Kidney capillary endothelial cell (primary cell): ENCODE measurements around the gene SYT1.

Source experiments
- DNase-seq: peaks from one replicate; pipeline ENCODE4 v3.0.0-alpha.2; 2018; ENCODE audit warnings: low spot score

Gene SYT1

DNA sequence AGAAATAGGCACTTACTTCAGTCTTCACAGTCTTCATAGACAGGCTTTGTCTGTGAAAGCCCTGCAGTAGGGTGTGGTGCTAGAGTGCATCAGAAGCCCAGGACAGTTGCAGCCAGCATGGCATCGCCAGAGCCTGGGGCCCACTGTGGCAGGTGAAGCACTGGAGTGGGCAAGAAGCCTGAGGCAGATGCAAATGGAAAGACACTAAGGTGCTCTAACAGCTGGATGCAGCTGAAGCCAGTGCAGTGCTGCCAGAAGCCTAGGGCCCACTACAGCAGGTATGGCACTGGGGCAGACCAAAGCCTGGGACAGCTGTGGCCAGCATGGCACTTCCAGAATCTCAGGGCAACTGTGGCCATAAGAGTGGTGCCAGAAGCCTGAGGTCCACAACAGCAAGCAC lies 358.6 kb downstream of the SYT1 start:
- no peak for DNase-seq

DNA sequence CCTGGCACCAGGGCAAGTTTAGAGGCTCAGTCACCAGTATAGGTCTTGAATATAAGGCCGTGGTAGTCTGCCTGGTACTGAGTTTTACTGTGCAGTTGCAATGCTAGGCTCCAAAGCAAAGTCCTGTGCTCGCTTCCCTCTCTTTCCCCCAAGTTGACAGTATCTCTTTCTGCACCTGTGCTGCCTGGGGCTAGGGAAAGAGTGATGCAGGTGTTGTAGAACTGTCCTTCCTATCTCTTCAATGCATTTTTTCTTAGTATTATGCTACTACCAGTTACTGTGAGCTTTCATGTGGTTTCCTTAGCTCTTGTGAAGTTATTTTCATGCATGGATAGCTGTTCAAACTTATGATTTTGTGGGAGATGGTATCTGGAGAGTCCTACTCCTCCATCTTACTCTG lies 359.2 kb downstream of the SYT1 start:
- DNase-seq = no peak

DNA sequence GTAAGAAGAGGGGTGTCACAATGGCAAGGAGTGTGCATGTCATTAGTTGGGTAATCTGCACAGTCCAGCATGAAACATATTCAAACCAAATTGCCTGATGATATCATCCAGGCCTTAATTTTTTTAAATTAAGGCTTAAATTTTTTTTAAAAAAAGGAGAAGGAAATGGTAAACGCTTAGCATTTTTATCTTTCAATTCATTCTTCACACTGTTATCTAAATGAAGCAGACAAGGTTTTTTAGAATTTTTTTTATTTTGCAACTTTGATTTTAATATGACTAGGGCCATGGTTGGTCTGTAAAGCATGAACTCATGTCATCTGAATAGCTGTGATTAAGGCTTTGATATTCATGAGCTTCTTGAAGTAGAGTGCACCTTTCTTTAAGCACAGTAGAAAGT lies 362.5 kb downstream of the SYT1 start:
- no peak for DNase-seq

DNA sequence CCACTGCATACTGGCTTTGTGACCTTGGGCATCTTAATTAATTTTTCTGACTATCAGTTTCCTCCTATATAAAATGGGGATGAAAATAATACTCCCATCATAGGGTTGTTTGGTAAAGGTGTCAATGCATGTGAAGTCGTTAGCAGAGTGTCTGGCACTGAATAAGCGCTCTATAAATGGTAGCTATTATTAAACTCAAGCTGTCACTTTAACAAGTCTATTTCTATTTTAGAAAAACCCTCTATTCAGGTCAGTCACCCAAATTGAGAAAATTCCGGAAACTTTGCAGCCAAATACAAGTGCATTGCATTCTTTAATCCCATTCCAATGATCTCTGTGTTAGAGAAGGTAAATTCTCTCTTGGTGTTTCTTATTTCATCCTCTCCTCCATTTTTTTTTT lies 363.1 kb downstream of the SYT1 start:
- no peak for DNase-seq

DNA sequence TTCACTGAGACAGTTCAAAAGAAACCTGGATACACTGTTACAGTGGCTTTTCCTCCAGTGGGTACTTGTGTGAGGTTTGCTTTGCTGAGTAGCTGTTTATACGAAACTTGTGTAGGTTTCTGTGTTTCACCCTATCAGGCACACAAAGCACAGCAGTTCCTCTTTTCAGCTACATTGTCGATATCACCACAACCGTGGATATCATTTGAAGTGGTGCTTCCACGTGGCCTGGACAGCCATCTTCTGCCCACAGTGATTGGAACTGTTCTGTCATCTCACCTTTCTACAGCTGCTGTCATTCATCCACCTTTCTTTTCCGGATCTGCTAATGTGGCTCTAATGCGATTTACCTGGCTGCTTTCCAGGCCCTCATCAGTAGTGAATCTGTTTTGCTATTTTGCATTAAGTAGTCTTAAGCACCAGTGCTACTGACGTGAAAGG lies 368.8 kb downstream of the SYT1 start:
- no peak for DNase-seq

DNA sequence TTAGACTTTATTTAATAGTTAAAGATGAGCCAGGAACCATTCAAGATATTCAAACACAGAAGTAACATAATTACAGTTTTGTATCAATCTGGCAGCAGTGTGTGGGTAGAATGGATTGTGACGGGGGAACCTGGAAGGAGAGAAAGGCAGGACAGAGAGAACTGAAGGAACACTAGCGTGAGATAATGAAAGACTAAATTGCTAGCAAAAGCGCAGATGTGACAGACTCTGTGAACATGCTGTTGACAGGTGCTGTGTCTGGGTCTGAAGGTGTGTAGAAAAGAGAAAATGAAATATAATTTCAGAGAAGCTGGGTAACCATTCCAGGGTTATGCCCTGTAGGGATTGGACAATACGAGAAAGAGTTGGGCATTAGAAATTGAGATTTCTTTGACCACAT lies 372.3 kb downstream of the SYT1 start:
- DNase-seq = no peak

DNA sequence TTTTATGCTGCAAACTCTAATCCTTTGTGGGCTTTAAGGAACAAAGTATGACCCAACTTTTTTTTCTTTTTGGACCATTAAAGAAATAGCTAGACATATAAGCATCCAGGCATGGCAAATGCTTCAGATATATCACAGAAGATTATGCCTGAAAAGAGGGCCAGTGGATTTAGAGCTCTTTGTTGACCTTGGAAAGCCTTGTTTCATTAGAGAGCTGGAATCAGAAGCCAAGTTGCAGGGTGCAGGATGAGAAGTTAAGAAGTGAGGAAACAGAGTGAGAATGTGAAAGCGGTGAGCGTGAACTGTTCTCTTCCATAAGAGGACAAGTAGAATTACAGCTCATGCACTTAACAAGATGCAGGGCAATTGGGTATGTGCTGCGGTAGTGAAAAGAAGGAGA lies 373.7 kb downstream of the SYT1 start:
- no peak for DNase-seq

DNA sequence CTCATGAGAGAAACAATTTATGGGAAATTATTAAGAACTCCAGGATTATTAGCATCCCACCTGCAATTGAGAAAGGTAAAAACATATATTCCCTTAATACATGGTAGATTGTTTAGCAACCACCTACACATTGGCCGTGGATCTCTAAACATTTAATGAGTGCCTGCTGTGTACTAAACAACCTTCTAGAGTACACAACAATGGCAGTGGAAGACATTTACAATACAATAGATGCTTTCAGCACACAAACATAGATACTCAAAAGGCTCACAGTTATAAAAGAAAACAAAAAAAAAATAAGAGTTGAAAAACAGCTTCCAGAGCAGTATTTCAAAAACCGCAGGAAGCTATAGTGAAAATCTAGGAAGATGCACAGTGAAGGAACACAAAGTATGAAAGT lies 382.9 kb downstream of the SYT1 start:
- no peak for DNase-seq

DNA sequence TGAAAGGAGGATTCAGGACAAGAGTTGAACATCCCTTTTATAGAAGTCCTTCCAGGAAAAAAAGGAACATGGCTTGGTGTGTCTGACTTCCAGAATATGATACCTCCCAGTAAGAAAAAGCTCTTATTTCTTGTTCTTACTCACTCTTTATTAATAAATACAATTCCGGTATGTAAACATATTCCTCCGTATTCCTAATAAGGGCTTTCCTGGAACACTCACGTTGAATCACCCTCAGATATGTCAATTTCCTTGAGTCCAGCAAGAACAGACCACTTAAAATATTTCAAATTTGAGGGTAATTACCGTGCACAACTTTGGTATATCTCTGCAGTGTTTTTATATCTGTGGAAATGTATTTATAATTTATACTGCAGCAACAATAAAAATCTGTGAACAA lies 385.6 kb downstream of the SYT1 start:
- DNase-seq = no peak

DNA sequence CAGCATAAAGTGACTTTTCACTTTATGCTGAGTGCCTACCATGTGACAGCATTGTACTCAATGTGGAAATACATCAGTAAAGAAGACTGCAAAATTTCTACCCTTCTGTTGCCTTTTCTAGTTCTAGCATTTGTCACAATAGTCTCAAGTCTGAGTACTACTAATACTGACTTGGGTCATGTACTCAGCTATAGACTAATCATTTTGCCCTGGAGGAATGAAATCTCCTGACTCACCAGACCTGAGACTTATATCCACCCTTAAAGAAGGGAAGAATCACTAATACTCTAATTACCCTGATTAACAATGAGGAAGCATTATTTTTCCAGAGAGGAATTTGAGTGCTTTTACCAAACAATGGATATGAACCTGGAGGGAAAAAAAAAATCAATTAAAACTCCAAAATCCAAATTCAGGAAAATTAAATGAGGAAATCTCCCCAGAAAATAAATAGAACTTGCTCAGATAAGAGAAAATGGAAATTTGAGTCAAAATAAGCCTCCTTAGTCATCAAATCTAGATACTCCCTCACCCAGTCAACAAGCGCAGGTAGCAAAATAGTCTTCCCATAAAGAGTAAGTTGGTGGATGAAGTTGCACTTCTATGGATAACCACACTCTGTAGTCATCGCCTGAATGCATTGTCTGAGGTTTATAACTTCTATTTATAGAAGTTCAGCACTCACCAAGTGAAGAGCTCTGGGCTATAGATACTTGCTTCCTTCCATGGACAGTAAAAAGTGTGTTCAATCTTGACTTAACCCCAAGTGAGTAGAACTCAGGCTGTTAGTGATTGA lies 386.6 kb downstream of the SYT1 start:
- no peak for DNase-seq

DNA sequence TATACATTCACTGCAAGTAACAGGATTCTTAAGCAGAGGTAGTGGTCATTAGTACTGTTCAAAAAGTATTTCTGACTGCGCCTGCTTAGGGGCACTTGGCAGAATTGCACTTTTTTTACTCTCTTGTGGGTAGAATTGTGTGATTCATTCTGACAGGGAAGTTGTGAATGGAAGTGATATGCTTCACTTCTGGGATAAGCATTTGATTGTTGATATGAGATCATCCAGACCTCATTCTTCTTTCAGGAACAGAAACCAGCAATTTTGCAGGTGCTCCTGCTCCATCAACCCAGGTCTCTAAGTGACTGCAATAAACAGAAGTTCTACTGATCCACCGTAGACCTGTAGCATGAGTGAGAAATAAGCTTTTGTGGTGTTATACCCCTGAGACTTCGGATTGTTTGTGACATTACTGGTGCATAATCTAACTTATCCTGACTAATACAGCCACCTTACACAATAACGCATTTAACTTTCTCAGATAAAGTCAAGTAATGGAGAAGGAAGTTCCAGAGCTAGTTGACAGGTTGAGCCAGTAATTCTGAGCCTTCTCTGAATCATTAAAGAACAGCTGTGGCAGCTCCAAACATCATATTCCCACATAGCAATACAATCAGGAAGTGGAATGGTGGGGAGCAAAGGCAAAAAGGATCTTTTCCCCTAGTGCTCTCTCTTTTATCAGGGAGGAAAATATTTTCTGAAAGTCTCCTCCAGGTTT lies 387.9 kb downstream of the SYT1 start:
- no peak for DNase-seq

DNA sequence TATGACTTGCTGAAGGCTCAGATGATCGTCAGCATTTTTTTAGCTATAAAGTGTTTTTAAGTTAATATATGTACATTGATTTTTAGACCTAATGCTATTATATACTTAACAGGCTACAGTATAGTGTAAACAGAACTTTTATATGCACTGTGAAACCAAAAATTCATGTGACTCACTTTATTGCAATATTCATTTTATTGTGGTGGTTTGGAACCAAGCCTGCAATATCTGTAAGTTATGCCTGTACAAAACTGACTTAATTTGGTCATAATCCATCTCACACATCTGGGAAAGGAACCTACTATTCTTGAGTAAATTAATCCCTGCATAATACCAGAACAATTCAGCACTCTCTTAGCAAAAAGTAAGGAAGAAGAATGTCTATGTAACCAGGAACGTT lies 390.7 kb downstream of the SYT1 start:
- no peak for DNase-seq

DNA sequence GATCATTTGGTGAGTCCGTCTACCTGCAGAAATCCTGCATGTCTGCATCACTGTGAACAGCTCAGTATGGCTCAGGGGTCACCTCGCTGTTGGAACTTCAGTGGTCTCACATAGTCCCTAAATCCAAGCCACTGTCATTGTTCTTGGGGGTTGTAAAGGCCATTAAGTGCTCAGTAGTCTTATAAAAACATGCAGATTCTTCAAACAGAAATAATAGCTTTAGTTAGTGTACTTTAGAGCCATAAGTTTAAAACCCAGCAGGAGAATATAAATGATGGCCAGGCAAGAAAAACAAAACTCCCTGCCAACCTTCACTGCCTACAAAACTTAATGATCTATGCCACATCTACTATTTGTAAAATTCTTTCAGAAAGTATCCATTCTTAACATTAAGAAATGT lies 396.3 kb downstream of the SYT1 start:
- DNase-seq = no peak

DNA sequence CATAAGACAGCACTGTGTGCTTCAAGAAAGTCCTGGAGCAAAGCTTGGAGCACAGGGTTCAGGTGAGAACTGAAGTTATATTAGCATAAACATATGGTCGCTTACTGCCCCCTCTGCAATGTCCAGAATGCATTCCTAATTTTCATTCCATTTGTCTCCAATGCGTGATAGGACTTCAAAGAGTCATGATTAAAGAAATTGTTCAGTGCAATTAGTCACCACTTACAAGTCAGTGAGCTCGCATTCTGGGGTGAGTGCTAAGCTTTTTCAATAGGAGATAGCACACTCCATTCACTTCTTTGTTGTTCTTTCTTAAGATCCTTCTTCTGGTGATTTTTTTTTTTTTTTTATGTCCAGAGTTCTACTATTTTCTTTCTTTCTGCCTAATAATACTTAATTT lies 398.4 kb downstream of the SYT1 start:
- no peak for DNase-seq

DNA sequence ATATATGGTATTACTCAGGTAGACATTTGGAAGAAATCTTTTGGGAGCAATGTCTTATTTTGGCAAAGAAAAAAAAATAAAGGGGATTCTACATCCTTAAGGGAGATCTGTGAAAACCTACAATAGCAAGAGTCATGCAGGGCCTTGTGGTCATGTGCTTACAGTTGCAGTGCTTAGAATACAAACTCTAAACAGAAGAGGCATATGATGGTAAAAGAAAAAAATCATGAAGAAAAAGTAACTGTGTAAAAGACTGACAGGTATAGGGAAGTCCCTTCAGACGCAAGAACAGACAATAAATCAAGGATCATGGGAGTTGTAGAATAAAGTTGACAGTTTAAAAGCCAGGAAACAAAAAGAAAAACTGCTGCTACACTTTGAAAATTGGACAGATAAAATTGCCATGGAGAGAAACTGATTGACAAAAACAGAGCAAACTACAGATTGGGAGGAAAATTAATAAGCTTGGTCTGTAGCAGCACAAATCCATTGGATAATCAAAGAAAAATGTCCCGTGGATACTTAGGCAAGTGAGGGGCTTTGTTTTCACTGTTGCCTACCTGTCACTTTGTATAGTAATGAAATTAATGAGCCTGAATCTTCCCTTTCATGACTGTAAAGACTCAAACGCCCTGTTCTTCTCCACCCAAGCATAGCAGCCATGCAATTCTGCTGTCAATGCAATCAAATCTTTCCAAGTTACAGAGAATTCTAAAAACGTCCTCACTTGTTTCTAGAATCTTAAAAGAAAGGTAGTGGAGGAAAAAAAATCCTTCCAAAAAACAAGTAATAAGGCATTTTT lies 402.0 kb downstream of the SYT1 start:
- DNase-seq = no peak

DNA sequence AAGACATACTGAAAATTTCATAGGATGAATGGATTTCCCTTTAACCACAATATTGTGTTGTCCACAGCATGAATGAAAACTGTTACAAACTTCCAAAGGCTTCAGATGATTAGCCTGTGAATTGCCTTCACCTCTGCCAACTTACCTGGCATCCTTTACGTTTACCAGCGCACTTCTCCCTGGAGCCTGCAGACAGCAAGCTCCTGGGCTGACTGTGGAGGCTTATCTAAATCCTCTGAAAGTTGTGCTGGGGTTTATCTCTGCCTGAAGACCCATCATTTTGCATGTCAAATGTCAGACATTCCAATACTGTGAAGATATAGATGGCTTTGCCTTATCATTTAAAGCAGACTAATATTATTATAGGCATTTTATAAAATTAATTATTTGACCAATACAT lies 403.0 kb downstream of the SYT1 start:
- DNase-seq = no peak

DNA sequence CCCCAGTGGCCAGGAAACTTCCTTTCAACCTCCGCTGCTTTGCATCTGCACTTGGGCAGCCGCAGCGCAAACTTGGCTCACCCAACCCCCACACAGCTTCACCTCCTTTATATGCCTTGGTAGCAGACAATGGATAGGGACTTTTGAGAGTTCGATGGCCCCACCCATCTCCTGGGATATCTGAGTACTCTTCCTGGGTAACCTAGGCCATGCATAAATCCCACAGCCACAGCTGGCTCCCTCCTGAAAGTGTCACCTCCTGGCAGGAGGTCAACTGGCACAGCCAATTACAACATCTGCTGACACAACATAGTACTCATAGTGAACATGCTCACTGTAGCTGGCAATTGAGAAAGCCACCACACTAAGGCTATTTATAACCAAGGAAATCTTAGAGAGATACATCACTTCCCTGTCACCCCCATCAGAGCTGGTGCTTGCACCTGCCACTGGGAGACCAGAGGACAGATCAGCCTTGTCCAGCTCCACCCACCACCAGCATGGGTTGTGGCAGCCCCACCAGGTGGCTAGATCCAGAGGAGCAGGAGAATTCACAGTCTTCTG lies 410.0 kb downstream of the SYT1 start:
- DNase-seq = no peak

DNA sequence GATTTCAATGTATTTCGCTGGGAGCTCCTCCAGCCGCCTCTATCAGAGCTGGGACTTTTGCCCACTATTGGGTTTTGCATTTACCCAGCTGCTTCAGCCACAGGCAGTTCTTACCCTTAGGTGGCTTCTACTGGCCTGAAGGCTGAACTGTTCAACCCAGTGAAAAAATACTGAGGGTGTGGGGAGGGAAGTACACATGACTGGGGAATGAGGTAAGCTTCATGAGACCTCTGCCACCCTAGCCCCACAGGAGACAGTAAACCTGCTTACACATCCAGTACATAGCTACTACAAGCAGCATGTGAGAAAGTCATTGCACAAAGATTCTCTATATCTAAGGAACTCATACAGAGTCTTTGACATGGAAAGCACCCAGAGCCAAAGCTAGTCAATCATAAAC lies 411.1 kb downstream of the SYT1 start:
- no peak for DNase-seq

DNA sequence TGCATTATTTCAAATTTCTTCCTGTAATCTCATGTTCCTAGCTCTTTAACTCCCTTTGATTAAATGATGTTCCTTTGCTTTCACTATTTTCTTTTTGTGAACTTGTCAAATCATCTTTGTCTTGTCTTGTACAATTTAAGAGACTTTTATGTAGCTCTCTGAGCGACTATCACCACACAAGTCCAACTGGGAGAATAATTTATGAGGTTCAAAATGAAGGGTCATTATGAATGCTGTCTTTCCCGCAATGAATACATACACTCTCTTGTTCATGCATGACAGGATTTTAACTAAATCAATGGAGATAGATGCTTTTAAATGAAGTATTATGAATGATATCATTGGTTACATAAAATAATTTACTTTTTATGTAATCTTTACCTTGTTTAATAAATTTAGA lies 418.8 kb downstream of the SYT1 start:
- no peak for DNase-seq

DNA sequence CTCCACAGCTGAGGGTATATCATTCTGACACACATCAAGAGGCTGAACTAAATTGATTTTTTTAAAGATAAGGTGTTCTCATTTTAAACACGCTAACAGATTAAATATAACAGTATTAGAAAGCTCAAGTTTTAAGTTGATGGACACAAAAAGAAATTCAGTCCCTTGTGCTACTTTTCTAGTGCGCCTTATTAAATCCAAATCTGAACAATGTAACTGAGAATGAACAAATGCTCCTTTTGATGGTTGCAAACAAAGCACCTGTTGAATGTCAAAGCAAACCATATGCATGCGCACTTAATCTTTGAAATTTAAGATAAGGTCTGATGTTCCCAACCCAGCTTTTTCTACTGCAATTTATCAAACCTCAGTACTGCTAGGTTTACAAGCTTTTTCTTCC lies 424.3 kb downstream of the SYT1 start:
- DNase-seq = no peak

DNA sequence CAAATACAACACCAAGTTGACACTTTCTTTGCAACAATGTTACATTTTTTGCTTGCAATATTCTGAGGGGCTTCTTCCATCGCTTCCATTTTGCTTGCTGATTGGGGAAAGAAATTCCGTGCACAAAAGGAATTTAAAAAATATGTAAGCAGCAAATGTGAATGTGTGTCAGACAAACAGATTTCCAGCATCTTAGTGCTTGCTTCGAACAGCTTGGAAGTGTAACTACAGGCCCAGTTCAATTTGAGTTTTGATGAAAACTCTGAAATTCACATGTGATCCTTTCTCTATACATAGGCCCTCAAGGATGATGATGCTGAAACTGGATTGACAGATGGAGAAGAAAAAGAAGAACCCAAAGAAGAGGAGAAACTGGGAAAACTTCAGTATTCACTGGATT lies 427.1 kb downstream of the SYT1 start:
- no peak for DNase-seq

DNA sequence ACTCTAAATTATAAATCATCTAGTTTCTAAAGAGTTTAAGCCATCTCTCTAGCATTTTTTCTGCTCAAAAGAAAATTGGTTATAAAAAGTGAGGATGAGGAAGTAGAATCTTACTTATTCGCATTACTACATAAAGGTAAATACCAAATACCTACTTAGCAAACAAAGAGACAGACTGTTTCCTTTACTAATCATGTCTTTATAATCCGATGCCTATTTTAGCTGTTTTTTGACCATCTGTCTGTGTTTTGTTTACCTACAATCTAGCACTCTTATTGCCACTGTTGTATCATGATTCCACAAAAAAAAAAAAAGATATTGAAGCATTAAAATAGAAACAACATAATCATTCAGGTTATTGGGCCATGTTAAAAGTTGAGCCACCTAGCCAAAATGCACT lies 430.0 kb downstream of the SYT1 start:
- no peak for DNase-seq

DNA sequence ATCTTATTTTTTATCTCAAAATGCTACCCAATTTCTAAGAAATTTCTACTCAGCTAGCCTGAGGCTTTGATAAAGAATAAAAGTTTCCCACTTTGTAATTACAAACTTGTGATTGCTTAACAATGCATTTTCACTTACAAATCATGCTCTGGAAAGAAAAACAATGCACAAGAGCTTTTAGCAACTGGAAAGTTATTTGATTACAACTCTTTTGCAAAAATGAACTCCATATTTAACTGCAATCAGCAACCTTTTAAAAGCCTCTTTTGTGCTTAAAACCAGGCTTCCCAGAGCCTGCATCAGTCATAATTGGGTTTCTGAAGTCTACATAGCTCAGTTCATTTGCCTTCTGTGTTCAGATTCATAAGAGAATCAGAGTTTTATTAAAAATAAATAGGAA lies 431.0 kb downstream of the SYT1 start:
- no peak for DNase-seq
